GM21529 (cell line): Measurements from ENCODE around the gene VPS72.
A peak's percentile ranks its signal among the peaks of the same experiment; 100 is the strongest.
"Not testable (repeated sequence)": the region's sequence is repeated elsewhere in the genome, so short reads cannot be mapped to it uniquely, and the experiment has no call there.

ENCODE experiments used
- ATAC-seq: cut with Tn5 transposase; IDR thresholded peaks from one replicate; pipeline ENCODE4 v1.9.1; 2021; ENCODE audit not compliant: unreplicated experiment

VPS72 gene

DNA sequence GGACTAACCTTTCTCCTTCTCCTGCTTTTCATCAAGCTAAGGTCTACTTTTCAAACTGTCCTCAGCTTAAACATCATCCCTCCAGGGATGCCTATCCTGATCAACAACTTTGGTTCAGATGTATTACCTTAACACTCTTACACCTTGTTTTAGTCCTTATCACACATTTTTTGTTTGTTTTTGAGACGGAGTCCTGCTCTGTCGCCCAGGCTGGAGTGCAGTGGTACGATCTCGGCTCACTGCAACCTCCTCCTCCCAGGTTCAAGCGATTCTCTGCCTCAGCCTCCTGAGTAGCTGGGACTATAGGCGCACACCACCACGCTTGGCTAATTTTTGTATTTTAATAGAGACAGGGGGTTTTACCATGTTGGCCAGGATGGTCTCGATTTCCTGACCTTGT lies 1.3 kb downstream of the VPS72 start:
- not testable (repeated sequence) for ATAC-seq

DNA sequence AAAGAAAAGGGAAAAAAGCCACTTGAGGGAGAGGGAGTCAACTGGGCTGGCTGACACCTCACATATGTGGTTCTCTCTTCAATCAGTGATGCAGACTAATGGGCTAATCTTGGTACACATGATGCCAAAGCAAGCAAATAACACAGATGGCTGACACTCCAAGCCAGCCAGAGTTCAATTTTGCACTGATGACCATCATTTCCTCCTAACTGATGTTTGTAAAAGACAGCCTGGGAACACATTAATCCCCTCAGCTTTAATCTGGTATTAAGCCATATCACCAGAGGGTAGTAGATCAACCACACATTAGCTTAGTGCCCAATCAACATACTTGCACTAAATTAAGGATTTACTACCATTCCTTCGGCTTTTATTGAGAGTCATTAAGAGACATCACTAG lies 2.8 kb downstream of the VPS72 start:
- ATAC-seq, result no peak

DNA sequence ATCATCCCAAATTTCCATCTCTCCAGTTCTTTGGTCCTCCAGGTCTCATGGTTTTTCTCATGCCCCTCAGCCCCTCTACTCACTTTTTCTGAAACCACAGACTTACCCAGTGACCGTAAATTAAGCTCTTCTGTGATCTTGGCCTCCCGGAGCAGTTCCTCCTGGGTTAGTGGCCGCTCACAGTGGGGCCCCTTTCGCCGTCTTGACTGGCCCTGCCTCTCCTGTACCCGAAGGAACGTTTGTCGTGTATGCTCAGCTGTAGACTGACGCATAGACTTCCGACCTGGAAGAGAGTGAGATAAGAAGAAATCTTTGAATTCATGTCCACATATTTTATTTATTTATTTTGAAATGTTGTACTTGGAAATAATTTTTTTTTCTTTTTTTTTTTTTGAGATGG lies 5.8 kb downstream of the VPS72 start:
- ATAC-seq, result no peak

DNA sequence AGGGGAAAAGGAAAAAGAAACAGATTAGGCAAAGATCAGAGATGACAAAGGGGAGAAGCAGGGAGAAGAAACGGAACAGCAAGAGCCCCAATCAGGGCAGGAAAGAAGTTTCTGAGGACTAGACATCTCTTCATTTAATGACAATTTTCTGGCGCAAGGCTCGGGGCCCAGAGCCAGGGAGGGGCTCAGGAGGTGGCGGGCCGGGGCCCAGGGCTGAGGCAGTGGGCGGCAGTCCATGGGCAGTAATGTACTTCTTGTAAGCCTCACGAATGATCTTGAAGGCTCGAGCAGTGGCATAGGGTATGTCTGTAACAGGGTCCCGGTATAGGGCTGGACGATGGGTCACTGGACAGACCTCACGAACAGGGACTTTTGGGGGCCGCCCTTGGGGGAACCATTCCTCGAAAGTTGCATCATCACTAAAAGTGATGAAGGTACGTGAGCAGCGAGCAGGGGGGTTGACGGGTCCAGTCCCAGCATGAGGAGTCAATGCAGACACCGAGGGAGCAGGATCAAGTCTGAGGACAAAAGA lies 13.4 kb downstream of the VPS72 start:
- no peak for ATAC-seq

DNA sequence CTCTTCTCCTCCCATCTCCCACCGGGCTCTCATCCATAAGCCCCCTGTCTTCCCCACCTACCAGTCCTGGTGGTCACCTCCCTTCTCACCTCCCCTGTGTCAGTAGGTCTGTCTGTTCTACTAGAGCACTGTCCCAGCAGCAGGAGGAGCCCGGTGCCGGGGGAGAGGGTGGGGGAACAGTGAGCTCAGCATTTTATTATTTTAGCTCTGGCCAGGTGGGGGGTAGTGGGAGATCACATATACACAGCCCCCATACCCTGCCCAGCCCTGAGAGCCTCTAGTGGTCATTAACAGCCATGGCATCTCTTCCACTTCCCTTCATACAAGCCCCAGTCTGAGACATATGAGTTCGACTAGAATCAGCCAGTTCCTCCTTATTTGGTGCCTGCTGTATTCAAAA lies 14.1 kb downstream of the VPS72 start, which contains the start of gene TMOD4:
TMOD4 (minus strand) TSS at position 119 of the 400 bp plus-strand sequence. CDS start 1,106 bp downstream, outside the sequence.
- no peak for ATAC-seq

DNA sequence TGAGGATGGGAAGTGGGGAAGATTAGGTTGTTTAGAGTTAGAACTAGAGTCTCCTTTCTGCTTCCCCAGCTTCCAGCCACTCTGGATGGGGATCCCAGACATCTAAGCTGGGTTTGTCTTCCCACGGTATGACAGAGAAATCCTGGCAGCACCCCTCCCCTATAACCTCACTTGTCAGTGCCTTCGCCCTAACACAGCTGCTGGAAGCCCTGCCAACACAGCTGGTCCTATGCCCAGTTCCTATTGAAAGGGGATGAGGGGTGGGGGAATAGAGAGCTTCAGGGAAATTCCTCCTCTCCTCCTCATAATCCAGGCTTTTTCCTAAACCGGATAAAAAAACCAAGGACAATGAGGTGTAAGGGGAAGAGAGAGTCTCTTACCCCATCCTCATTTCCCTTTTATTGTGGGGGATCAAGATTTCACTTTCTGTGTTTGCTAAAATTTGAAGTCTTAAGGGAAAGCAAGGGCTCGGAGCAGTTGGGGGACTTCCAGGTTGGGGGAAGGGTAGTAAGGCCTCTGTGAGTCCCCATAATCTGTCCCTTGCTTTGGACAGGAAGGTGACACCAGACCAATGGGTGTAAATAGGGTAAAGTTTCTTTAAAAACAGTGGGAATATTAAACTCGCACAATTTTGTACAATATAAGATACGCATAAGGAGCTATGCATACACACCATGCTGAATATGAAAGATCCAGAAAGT lies 14.8 kb downstream of the VPS72 start:
- ATAC-seq, result no peak

DNA sequence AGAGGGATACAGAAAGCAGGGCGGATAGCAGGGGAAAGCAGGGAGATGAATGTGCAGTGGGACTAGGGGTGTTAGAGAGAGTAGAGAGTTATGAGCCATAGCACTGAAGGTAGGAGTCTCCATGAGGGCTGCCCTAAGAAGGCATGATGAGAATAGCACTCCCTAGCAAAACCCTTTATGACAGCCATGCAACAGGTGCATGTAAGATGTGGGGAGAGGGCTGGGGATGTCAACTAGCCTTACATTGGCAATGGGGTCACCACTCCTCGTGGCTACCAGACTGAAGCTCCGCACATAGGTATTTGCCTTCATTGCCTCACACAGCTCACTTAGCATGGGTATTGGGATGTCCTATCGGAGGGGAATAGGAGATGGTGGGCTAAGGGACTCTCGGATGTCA lies 18.8 kb downstream of the VPS72 start:
- ATAC-seq, result no peak

DNA sequence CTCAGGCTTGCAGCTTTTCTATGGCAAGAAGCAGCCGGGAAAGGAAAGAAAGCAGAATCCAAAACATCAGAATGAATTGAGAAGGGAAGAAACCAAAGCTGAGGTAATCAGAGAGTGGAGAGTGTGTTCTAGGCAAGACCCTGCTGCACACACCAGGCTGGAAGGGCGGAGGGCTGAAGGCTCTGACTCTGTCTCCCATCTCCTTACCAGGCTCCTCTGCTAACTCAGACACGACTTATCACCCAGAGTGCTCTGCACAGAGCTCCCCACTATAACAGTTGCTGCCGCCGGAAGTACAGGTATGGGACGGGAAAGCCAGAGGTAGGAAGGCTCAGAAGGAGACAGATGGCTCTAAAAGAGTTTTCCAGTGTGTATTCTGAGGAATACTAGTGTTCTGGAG lies 22.9 kb downstream of the VPS72 start:
- ATAC-seq, result no peak

DNA sequence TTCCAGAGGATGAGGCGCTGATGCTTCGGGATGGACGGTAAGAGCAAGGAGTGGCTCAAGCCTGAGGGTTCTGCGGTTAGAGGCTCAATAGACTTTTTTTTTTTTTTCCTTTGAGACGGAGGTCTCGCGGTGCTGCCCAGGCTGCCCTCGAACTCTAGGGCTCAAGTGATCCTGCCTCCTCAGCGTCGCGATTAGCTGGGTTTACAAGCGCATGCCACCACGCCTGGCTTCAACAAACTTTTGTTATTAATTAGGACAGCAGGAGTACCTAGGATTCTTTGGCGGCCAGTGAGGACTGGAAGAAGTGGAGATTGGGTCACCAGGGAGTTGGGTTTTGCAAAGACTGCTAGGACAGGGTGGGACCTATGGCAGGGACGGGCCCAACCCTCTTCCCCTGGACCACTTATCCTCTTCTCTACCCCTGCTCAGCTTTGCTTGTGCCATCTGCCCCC lies 23.5 kb downstream of the VPS72 start:
- ATAC-seq, result no peak

DNA sequence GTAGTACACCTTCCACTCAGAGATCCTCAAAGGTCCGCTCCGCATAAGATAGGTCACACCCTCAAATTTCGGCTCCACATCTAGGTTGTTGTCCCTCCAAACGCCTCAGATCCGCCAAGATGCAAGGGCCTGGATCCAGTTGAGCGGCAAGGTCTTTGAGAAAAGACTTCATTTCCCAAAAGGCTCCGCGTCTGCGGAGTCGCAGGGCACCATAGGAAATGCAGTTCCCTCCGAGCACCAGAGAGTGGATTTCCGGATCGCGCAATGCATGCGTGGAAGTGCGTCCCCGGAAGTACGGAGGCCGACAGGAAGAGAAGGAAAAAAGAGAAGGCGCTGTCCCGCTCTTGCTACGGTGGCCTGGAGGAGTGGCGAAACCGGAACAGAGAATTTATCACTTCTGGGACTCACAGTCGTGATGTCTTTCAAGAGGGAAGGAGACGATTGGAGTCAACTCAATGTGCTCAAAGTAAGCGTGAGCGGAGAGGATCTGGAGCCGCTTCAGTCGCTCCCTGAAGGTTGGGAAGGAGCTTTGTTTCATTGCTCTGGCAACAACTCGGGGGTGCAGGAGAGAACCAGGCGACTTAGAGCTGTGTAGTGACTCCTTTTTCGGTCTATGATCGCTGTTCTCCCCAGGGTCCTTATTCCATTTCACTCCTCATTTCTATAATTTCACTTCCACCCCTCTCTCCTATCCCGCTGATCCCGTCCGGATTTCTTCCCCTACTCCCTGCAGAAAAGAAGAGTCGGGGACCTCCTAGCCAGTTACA lies 24.1 kb downstream of the VPS72 start, which contains the start of the genes LYSMD1 and SCNM1:
LYSMD1 (minus strand) TSS at position 165 of the 767 bp plus-strand sequence. CDS start 644 bp downstream, outside the sequence.
SCNM1 (plus strand) TSS at position 407 of the 767 bp plus-strand sequence; CDS start at position 416, 9 bp downstream.
- peak; percentile 85 for ATAC-seq

DNA sequence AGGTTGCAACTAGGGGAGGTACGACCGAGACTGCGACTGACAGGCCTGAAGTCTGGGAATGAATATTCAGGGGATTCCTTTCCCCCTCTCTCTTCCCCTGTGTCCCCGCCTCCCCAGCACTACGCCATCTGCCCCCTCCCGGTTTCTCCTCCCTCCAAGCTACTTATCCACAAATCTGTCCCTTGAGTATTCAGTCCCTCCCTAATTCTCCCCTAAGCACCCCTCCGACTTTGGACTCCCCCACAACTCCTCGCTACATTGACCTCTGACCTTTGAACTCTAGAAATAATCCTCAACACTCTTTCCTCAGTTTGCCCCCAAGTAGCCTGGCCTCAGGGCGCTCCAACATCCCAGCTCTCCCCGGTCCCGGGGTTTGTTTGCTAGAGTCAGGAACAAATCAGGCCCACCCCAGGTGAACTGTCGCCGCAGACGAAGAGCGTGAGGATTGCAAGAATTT lies 24.7 kb downstream of the VPS72 start:
- ATAC-seq, result no peak

DNA sequence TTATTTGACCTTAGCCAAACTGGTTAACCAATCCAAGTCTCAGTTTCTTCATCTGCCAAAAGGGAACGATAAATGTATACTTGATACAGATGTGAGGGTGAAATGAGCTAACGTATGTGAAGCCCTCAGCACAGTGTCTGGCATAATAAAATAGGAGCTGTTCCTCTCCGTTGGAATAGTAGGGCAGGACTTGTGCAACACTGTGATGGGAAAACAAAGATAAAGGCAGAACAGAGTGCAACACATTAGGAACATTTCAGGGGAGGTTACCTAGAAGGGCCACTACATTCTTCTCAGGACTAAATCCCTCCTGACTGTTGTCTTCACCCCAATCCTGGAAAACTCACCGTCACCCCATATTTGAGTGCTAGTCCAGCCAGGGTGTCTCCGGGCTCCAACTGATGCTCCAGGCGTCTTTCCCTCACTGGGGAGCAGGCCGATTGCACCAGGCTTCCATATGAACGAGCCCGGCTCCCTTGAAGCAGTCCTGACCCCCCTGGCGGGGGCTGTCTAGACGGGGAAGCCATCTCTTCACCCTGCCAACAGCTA lies 25.2 kb downstream of the VPS72 start:
- ATAC-seq, result peak; percentile 10

DNA sequence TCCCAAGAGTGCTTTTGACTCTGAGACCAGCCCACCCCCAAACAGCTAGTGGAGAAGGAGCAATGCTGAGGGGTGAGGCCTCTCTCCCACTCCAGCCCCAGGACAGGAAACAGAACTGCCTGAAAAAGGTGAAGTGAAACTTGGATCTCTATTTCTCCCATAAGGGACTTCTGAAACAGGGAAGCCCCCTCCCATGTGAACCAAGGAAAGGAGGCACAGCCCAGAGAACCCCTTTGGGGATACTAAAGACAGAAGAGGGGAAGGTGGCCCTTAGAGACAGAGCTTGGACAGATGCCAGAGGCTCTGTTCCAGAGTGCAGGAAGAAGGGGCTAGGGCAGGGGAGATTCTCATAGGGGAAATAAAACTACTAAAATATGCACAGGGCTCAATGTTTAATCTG lies 30.6 kb downstream of the VPS72 start:
- ATAC-seq, result no peak

DNA sequence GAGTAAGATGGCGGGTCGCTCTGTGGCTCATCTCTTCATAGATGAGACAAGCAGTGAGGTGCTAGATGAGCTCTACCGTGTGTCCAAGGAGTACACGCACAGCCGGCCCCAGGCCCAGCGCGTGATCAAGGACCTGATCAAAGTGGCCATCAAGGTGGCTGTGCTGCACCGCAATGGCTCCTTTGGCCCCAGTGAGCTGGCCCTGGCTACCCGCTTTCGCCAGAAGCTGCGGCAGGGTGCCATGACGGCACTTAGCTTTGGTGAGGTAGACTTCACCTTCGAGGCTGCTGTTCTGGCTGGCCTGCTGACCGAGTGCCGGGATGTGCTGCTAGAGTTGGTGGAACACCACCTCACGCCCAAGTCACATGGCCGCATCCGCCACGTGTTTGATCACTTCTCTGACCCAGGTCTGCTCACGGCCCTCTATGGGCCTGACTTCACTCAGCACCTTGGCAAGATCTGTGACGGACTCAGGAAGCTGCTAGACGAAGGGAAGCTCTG lies 31.2 kb downstream of the VPS72 start:
- no peak for ATAC-seq

DNA sequence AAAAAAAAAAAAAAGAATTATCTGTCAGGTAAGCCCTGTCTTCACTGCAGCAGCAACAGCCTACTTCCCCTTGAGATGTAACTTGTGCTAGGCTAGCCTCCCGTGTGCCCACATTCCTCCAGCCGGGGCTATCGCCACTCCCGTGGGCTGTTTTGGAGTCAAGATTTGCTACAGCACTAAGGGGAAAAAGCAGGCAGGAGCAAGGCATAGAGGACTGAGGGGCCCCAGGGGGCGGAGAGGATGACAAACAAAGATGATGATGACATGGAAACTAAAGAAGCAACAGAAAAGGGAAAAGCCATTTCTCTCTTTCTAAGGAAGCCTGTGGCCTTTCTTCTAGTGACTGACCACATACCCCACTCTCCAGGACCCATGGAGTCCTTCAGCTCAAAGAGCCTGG lies 31.7 kb downstream of the VPS72 start:
- no peak for ATAC-seq

DNA sequence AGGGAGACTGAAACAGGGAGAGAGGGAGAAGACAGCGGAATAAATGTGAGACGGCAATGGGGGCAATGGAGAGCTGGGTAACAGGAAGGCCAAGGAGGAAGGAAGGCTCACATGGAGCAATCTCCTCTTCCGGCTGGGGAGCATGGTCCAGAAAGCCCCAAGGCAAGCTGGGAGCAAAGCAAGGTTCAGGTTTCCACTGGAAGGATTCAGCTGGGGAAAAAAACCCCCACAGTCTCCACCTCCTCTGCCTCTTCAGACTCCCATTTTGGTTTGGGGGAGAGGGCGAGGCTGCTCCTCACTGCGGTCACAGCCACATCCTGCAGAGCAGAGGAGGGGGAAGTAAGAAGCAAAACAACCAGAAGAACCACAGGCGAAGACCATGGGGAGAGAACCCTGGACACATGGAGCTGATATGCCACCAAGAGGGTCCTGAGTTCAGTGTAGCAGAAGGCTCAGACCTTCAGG lies 32.9 kb downstream of the VPS72 start:
- ATAC-seq, result no peak

DNA sequence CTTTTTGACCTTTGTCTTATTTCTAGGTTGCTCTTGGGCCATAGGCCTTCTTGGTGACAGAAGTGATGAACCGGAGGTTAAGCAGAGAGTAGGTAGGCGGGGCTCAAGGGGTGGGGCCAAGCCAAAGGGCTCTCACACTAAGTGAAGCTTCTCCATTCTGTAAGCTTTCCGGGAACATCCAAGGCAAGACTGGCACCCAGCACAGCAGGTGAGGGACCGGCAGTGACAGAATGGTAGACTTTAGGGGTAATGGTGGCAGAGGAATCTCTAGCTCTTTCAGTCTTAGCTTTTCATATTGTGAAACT lies 33.5 kb downstream of the VPS72 start, which contains the start of gene TNFAIP8L2:
TNFAIP8L2 (plus strand) TSS at position 135 of the 305 bp plus-strand sequence. CDS start 2,049 bp downstream, outside the sequence.
- peak; percentile 68 for ATAC-seq

DNA sequence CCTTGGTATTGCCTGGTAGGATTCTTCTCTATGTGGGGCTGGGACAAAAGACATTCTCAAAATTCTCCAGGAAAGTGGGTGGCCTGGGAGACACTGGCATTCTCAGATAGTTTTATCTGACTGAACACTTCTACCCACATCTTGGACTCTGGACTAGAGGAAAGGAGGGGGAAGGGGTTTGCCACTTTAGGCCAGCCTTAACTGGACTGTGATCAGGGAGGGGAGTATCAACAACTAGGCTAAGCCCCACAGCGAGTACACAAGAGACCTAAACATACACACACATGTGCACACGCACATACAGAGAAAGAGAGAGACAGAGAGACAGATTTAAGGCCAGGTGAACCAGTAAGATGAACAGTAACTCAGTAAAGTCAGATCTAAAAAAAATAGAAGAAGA lies 42.3 kb downstream of the VPS72 start:
- no peak for ATAC-seq

DNA sequence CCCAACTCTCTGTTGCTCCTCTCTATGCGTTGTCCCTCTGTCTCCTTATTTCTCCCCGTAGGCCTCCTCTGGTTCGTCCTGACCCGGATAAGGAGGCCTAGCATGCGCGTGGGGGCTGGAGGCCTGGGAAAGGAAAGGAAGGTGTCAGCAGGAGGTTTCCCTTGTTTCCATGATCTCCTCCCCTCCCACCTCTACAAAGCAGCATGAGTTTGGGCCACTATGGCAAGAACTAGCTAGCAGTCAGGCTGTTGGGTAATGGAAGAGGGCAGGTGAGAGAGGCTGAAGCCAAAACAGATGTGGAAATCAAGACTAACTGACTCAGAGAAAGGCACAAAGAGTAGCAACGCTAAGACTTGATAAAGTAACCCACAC lies 42.9 kb downstream of the VPS72 start:
- ATAC-seq, result no peak

DNA sequence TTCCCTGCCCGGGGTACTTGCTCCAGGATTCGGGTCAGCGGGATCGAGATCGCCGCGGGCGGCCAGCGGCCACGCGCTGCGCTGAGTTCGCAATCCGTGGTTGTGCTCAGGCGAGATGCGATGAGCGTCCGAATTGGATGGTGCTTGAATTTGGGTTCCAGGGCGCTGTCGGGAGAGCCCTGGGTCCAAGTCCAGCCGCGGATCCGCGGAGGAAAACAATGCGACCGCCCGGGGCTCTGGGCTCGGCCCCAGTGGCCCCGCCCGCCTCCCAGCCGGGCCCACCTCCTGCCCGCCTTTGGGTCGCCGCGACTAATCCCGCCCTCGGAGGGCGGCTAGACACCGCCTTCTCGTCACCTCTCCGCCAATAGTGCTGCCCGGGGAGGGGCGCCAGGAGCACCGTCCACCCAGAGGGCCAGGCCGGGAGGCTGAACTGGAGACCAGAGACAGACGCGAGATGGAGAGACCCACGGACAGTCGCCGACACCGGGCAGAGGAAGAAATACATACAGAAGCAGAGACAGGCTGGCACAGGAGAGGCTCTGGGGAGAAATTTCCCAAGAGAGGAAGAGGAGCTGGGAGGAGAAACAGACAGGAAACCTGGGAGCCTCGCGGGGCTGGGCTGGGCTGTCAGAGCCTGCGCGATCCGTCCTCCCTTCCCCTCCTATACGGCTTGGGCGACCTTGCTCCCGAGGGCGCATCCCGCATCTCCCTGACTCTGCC lies 43.4 kb downstream of the VPS72 start, which contains the start of gene SEMA6C:
SEMA6C (minus strand) TSS at position 220 of the 720 bp plus-strand sequence. CDS start 4,010 bp downstream, outside the sequence.
- peak; percentile 99 for ATAC-seq
